Esophagus squamous epithelium (tissue), 5 donors: ENCODE results near the gene TMEM135. TPM values are rescaled to one million over a fixed set of nuclear protein-coding genes. Genes with fewer than 3 reads are reported as not detected.

Source experiments
- DNase-seq: peaks from one replicate; lab custom pipeline; 2025; lab: John Stamatoyannopoulos, UW
- H3K27ac ChIP-seq, 4 donors: fragments of 200-600 bp; sonication (generic); one replicate each; pipeline ENCODE4 v1.5.1; 2016 to 2019; ENCODE audit warnings: mild to moderate bottlenecking in 1 of 4
- H3K27me3 ChIP-seq, 4 donors: fragments of 200-600 bp; sonication (generic); 1 replicate in 3 of 4; 2 replicates in 1 of 4; pipeline versions ENCODE4 v1.5.1 to v1.6.0; 2017 to 2021; ENCODE audit warnings: antibody characterized with exemption in 1 of 4
- H3K36me3 ChIP-seq, 3 donors: fragments of 200-600 bp; sonication (generic); one replicate each; pipeline ENCODE4 v1.5.1; 2016 to 2019
- H3K4me1 ChIP-seq, 3 donors: fragments of 200-600 bp; sonication (generic); one replicate each; pipeline ENCODE4 v1.5.1; 2017 to 2019
- H3K4me3 ChIP-seq, 4 donors: fragments of 200-600 bp; sonication (generic); 1 replicate in 3 of 4; 2 replicates in 1 of 4; pipeline ENCODE4 v1.5.1; 2016 to 2019; ENCODE audit warnings: mild to moderate bottlenecking in 2 of 4, moderate library complexity in 1 of 4
- H3K9me3 ChIP-seq, 3 donors: fragments of 200-600 bp; sonication (generic); one replicate each; pipeline ENCODE4 v1.5.1; 2016 to 2019
- CTCF ChIP-seq, 6 experiments: fragments of 450-650 bp in 4 of 6; fragments of 200-600 bp in 2 of 6; sonication (generic) in 2 of 6; IDR thresholded peaks; one replicate each; pipeline ENCODE4 v1.5.1; 2016 to 2019; ENCODE audit warnings: antibody characterized with exemption in 6 of 6, mild to moderate bottlenecking in 4 of 6, moderate library complexity in 4 of 6
- POLR2A ChIP-seq, 4 donors: fragments of 450-650 bp; IDR thresholded peaks; one replicate each; pipeline ENCODE4 v1.6.1; 2017; ENCODE audit warnings: antibody characterized with exemption in 4 of 4, mild to moderate bottlenecking in 4 of 4, moderate library complexity in 3 of 4
- WGBS, 2 donors: methylation state at CpG; one replicate each; pipeline ENCODE4 v1.1.5; 2018; 5-methylcytosine and 5-hydroxymethylcytosine counted together
- intact Hi-C: fragments of 100-400 bp; cut with DNase I; formaldehyde crosslinking; loops from one replicate; pipeline ENCODE4 v1.15.0; 2022
- total RNA-seq, 4 donors: library from RNA; depleted of rRNA; stranded (reverse); fragments of >200 nt; gene quantifications; one replicate each; pipeline ENCODE4 v1.1.0, GENCODE V29; 2016
- donor health status: DM: yes; HTN: yes; CAD: no.

TMEM135 gene
- total RNA-seq, 4 donors from 2014 or later: 4.5 to 12.0 (median 9.8) TPM

DNA sequence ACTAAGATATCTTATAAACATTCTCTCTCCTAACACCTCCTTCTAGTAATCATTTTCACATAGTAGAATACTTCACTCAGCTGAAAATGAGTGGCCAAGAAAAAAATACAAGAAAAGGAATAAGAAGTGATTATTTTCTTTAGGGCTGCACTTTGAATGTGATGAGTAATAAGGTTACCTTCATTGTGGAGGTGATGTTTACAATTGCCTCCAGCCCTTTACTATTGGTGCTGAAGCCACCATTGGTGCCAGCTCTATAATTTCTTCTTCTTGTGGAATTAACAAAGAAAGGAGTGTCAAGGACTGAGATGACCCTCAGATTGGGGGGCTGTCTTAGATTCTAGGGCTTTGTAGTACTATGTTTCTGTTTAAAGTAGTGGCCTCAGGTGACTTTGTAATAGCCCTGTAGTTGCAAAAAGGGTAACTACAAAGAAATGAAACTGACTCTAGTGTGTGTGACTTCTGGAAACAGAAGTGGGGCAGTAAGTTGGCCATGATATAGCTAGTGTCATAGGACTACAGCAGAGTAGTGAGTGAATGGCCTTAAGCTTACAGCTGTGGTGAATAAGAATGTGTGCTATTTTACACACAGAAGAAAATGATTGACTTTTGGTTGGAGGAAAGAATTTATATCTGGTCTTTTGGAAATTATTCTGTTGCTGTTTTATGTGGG lies 287.2 kb downstream of the TMEM135 start:
- H3K4me1 ChIP-seq: peaks cover 0 to 4% (median 0%) of the 10 kb centered on the region in 3 donors
- peaks cover 0 to 22% (median 0%) of the 10 kb centered on the region in 3 donors for H3K36me3 ChIP-seq
- intact Hi-C loops: no loop called here
- H3K27ac ChIP-seq: no peak overlapping the region
- H3K27me3 ChIP-seq: no peaks in the 10 kb centered on the region
- no peaks in the 10 kb centered on the region for H3K9me3 ChIP-seq
- TF ChIP-seq POLR2A (IDR thresholded peaks at IDR 0.05) (no peak), CTCF (IDR thresholded peaks at IDR 0.05) (no peak)
- DNase-seq: no peak
- no peak overlapping the region for H3K4me3 ChIP-seq

DNA sequence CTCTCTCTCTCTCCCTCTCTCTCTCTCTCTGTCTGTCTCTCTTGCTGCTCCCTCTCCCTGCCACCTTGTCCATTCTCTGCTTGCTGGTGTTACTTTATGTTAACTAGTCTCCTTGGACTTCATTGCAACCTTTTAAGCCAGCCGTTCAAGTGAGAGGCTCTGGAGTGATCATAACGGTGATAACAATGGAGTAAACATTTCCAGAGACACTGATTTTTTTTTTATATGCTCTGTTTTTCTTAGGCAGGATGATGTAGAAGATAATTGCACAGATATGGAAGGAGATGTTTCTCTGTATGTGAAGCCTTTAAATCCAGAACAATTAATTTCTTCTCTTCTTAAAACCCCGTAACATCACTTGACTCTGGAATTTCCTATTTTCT lies 287.7 kb downstream of the TMEM135 start:
- peaks cover 0 to 17% (median 0%) of the 10 kb centered on the region in 3 donors for H3K36me3 ChIP-seq
- H3K27ac ChIP-seq: no peak overlapping the region
- no peak for TF ChIP-seq CTCF (IDR thresholded peaks at IDR 0.05)
- no peak for TF ChIP-seq POLR2A (IDR thresholded peaks at IDR 0.05)
- H3K4me3 ChIP-seq: no peak overlapping the region
- DNase-seq: no peak
- WGBS, 2 donors: 79 to 87% methylated on average over 3 of the region's 3 CpGs
- intact Hi-C loops: no loop called here
- H3K27me3 ChIP-seq: no peaks in the 10 kb centered on the region
- peaks cover 0 to 4% (median 0%) of the 10 kb centered on the region in 3 donors for H3K4me1 ChIP-seq
- H3K9me3 ChIP-seq: no peaks in the 10 kb centered on the region

GRCh38 chr11:87326594-87326993 lies 288.9 kb downstream of the TMEM135 start:
- TF ChIP-seq CTCF (IDR thresholded peaks at IDR 0.05): no peak
- no peak for TF ChIP-seq POLR2A (IDR thresholded peaks at IDR 0.05)
- DNase-seq: no peak
- intact Hi-C loops: no loop called here
- peaks cover 0 to 12% (median 0%) of the 10 kb centered on the region in 3 donors for H3K36me3 ChIP-seq
- H3K4me1 ChIP-seq: peaks cover 0 to 4% (median 0%) of the 10 kb centered on the region in 3 donors
- no peak overlapping the region for H3K4me3 ChIP-seq
- H3K27me3 ChIP-seq: no peaks in the 10 kb centered on the region
- no peak overlapping the region for H3K27ac ChIP-seq
- no peaks in the 10 kb centered on the region for H3K9me3 ChIP-seq
- WGBS, 2 donors: 83 to 89% methylated on average over 2 of the region's 2 CpGs

GRCh38 chr11:87329172-87329571 lies 291.4 kb downstream of the TMEM135 start:
- Histone ChIP-seq H3K4me1 (peaks cover 0 to 4% (median 0%) of the 10 kb centered on the region in 3 donors), H3K4me3 (no peak overlapping the region), H3K9me3 (no peaks in the 10 kb centered on the region), H3K36me3 (peaks cover 0 to 4% (median 0%) of the 10 kb centered on the region in 3 donors), H3K27me3 (no peaks in the 10 kb centered on the region), H3K27ac (no peak overlapping the region)
- intact Hi-C loops: no loop called here
- 87 to 92% methylated on average over 2 of the region's 2 CpGs for WGBS, 2 donors
- no peak for DNase-seq
- TF ChIP-seq CTCF (IDR thresholded peaks at IDR 0.05) (no peak), POLR2A (IDR thresholded peaks at IDR 0.05) (no peak)

- H3K4me3 ChIP-seq: no peak overlapping the region
- DNase-seq: no peak
- intact Hi-C loops: no loop called here
- WGBS, 2 donors: 21 to 57% methylated on average over 1 of the region's 1 CpG
- H3K27ac ChIP-seq: peak overlapping the region in 1 of 4 donors; percentile 7
- H3K9me3 ChIP-seq: no peaks in the 10 kb centered on the region
- TF ChIP-seq POLR2A (IDR thresholded peaks at IDR 0.05) (no peak), CTCF (IDR thresholded peaks at IDR 0.05) (no peak)
- H3K36me3 ChIP-seq: peaks cover 0 to 4% (median 0%) of the 10 kb centered on the region in 3 donors
- H3K4me1 ChIP-seq: peaks cover 0 to 4% (median 0%) of the 10 kb centered on the region in 3 donors
- H3K27me3 ChIP-seq: no peaks in the 10 kb centered on the region
These were observed 292.5 kb downstream of the TMEM135 start for GRCh38 chr11:87330187-87330601.
